ENCODE results near the gene FAM20C.

Gene FAM20C

GRCh38 chr7:281637-282036 lies 89.3 kb downstream of the FAM20C start:
- Histone ChIP-seq H3K4me1 (ENCODE audit: insufficient read depth, low read length) (no peaks in the 10 kb centered on the region), H3K4me3 (ENCODE audit: low read depth in 1 of 2, low read length in 2 of 2) (no peak overlapping the region), H3K9me3 (ENCODE audit: low read length) (no peaks in the 10 kb centered on the region), H3K9ac (ENCODE audit: low read length) (no peak overlapping the region), H3K36me3 (ENCODE audit: insufficient read depth, low read length) (no peaks in the 10 kb centered on the region), H3K27ac (ENCODE audit: low read depth, low read length) (no peak overlapping the region), H3K27me3 (ENCODE audit: control insufficient read depth in 1 of 2, insufficient read depth in 2 of 2, low read length in 2 of 2) (peaks cover 0 to 7% of the 10 kb centered on the region in 2 donors)

GRCh38 chr7:282621-283020 lies 90.2 kb downstream of the FAM20C start:
- Histone ChIP-seq H3K9ac (ENCODE audit: low read length) (no peak overlapping the region), H3K4me1 (ENCODE audit: insufficient read depth, low read length) (no peaks in the 10 kb centered on the region), H3K27me3 (ENCODE audit: control insufficient read depth in 1 of 2, insufficient read depth in 2 of 2, low read length in 2 of 2) (peaks cover 0 to 7% of the 10 kb centered on the region in 2 donors), H3K9me3 (ENCODE audit: low read length) (no peaks in the 10 kb centered on the region), H3K27ac (ENCODE audit: low read depth, low read length) (no peak overlapping the region), H3K36me3 (ENCODE audit: insufficient read depth, low read length) (no peaks in the 10 kb centered on the region), H3K4me3 (ENCODE audit: low read depth in 1 of 2, low read length in 2 of 2) (no peak overlapping the region)

GRCh38 chr7:284762-285722 lies 92.7 kb downstream of the FAM20C start:
- no peaks in the 10 kb centered on the region for H3K4me1 ChIP-seq (ENCODE audit: insufficient read depth, low read length)
- H3K9ac ChIP-seq (ENCODE audit: low read length) = no peak overlapping the region
- no peak overlapping the region for H3K27ac ChIP-seq (ENCODE audit: low read depth, low read length)
- H3K27me3 ChIP-seq (ENCODE audit: control insufficient read depth in 1 of 2, insufficient read depth in 2 of 2, low read length in 2 of 2) = peaks cover 13 to 22% of the 10 kb centered on the region in 2 donors
- H3K4me3 ChIP-seq (ENCODE audit: low read depth in 1 of 2, low read length in 2 of 2) = no peak overlapping the region
- no peaks in the 10 kb centered on the region for H3K9me3 ChIP-seq (ENCODE audit: low read length)
- H3K36me3 ChIP-seq (ENCODE audit: insufficient read depth, low read length) = no peaks in the 10 kb centered on the region

GRCh38 chr7:285731-286130 lies 93.4 kb downstream of the FAM20C start:
- no peak overlapping the region for H3K4me3 ChIP-seq (ENCODE audit: low read depth in 1 of 2, low read length in 2 of 2)
- no peak overlapping the region for H3K27ac ChIP-seq (ENCODE audit: low read depth, low read length)
- no peak overlapping the region for H3K9ac ChIP-seq (ENCODE audit: low read length)
- H3K4me1 ChIP-seq (ENCODE audit: insufficient read depth, low read length) = no peaks in the 10 kb centered on the region
- no peaks in the 10 kb centered on the region for H3K36me3 ChIP-seq (ENCODE audit: insufficient read depth, low read length)
- H3K27me3 ChIP-seq (ENCODE audit: control insufficient read depth in 1 of 2, insufficient read depth in 2 of 2, low read length in 2 of 2) = peaks cover 19 to 28% of the 10 kb centered on the region in 2 donors
- H3K9me3 ChIP-seq (ENCODE audit: low read length) = no peaks in the 10 kb centered on the region

GRCh38 chr7:286266-286665 lies 93.9 kb downstream of the FAM20C start:
- Histone ChIP-seq H3K9ac (ENCODE audit: low read length) (no peak overlapping the region), H3K27me3 (ENCODE audit: control insufficient read depth in 1 of 2, insufficient read depth in 2 of 2, low read length in 2 of 2) (peaks cover 19 to 31% of the 10 kb centered on the region in 2 donors)

GRCh38 chr7:288671-289101 lies 96.3 kb downstream of the FAM20C start:
- no peak overlapping the region for H3K9ac ChIP-seq (ENCODE audit: low read length)
- H3K4me3 ChIP-seq (ENCODE audit: low read depth in 1 of 2, low read length in 2 of 2) = no peak overlapping the region
- H3K27ac ChIP-seq (ENCODE audit: low read depth, low read length) = no peak overlapping the region
- H3K4me1 ChIP-seq (ENCODE audit: insufficient read depth, low read length) = no peaks in the 10 kb centered on the region
- no peaks in the 10 kb centered on the region for H3K36me3 ChIP-seq (ENCODE audit: insufficient read depth, low read length)
- H3K9me3 ChIP-seq (ENCODE audit: low read length) = no peaks in the 10 kb centered on the region
- H3K27me3 ChIP-seq (ENCODE audit: control insufficient read depth in 1 of 2, insufficient read depth in 2 of 2, low read length in 2 of 2) = peaks cover 36 to 50% of the 10 kb centered on the region in 2 donors

More at GRCh38 chr7:286266-286665, 93.9 kb downstream of the FAM20C start:
- no peak overlapping the region for H3K27ac ChIP-seq (ENCODE audit: low read depth, low read length)
- no peaks in the 10 kb centered on the region for H3K36me3 ChIP-seq (ENCODE audit: insufficient read depth, low read length)
- no peaks in the 10 kb centered on the region for H3K4me1 ChIP-seq (ENCODE audit: insufficient read depth, low read length)
- H3K4me3 ChIP-seq (ENCODE audit: low read depth in 1 of 2, low read length in 2 of 2) = no peak overlapping the region
- H3K9me3 ChIP-seq (ENCODE audit: low read length) = no peaks in the 10 kb centered on the region

- H3K4me3 ChIP-seq (ENCODE audit: low read depth in 1 of 2, low read length in 2 of 2) = no peak overlapping the region
- no peaks in the 10 kb centered on the region for H3K9me3 ChIP-seq (ENCODE audit: low read length)
- H3K4me1 ChIP-seq (ENCODE audit: insufficient read depth, low read length) = no peaks in the 10 kb centered on the region
- no peak overlapping the region for H3K27ac ChIP-seq (ENCODE audit: low read depth, low read length)
- H3K36me3 ChIP-seq (ENCODE audit: insufficient read depth, low read length) = no peaks in the 10 kb centered on the region
- no peak overlapping the region for H3K9ac ChIP-seq (ENCODE audit: low read length)
- H3K27me3 ChIP-seq (ENCODE audit: control insufficient read depth in 1 of 2, insufficient read depth in 2 of 2, low read length in 2 of 2) = peaks cover 36 to 56% of the 10 kb centered on the region in 2 donors
Measured at GRCh38 chr7:289209-289755, 96.9 kb downstream of the FAM20C start.

GRCh38 chr7:289756-290553 lies 97.6 kb downstream of the FAM20C start, which contains the start of gene FOXL3:
TSS of gene FOXL3 (plus strand) at chr7:290170. CDS start at chr7:290170, 0 bp downstream.
- Histone ChIP-seq H3K36me3 (ENCODE audit: insufficient read depth, low read length) (no peaks in the 10 kb centered on the region), H3K4me3 (ENCODE audit: low read depth in 1 of 2, low read length in 2 of 2) (no peak within 1 kb of the TSS), H3K4me1 (ENCODE audit: insufficient read depth, low read length) (no peaks in the 10 kb centered on the region), H3K27me3 (ENCODE audit: control insufficient read depth in 1 of 2, insufficient read depth in 2 of 2, low read length in 2 of 2) (peaks cover 36 to 63% of the 10 kb centered on the region in 2 donors), H3K9ac (ENCODE audit: low read length) (no peak within 1 kb of the TSS), H3K27ac (ENCODE audit: low read depth, low read length) (no peak within 1 kb of the TSS), H3K9me3 (ENCODE audit: low read length) (no peaks in the 10 kb centered on the region)

- Histone ChIP-seq H3K36me3 (ENCODE audit: insufficient read depth, low read length) (no peaks in the 10 kb centered on the region), H3K27ac (ENCODE audit: low read depth, low read length) (no peak overlapping the region), H3K27me3 (ENCODE audit: control insufficient read depth in 1 of 2, insufficient read depth in 2 of 2, low read length in 2 of 2) (peaks cover 36 to 68% of the 10 kb centered on the region in 2 donors), H3K4me1 (ENCODE audit: insufficient read depth, low read length) (no peaks in the 10 kb centered on the region), H3K9me3 (ENCODE audit: low read length) (no peaks in the 10 kb centered on the region), H3K4me3 (ENCODE audit: low read depth in 1 of 2, low read length in 2 of 2) (no peak overlapping the region), H3K9ac (ENCODE audit: low read length) (no peak overlapping the region)
Measured at GRCh38 chr7:290554-291372, 98.4 kb downstream of the FAM20C start.

- Histone ChIP-seq H3K4me3 (ENCODE audit: low read depth in 1 of 2, low read length in 2 of 2) (no peak overlapping the region), H3K4me1 (ENCODE audit: insufficient read depth, low read length) (no peaks in the 10 kb centered on the region), H3K9me3 (ENCODE audit: low read length) (no peaks in the 10 kb centered on the region), H3K9ac (ENCODE audit: low read length) (no peak overlapping the region), H3K36me3 (ENCODE audit: insufficient read depth, low read length) (no peaks in the 10 kb centered on the region), H3K27ac (ENCODE audit: low read depth, low read length) (no peak overlapping the region), H3K27me3 (ENCODE audit: control insufficient read depth in 1 of 2, insufficient read depth in 2 of 2, low read length in 2 of 2) (peaks cover 36 to 65% of the 10 kb centered on the region in 2 donors)
Measured at GRCh38 chr7:291373-292092, 99.2 kb downstream of the FAM20C start.
